HG02610 (cell line): ENCODE measurements around the gene APOL2.
"Not testable (repeated sequence)": the region's sequence is repeated elsewhere in the genome, so short reads cannot be mapped to it uniquely, and the experiment has no call there.

Experiments used
- ATAC-seq: cut with Tn5 transposase; IDR thresholded peaks from one replicate; pipeline ENCODE4 v1.9.1; 2021; ENCODE audit warnings: mild to moderate bottlenecking, moderate library complexity; ENCODE audit not compliant: unreplicated experiment

APOL2 gene

GRCh38 chr22:36201025-36201424, 38.3 kb downstream of the APOL2 start:
- ATAC-seq: not testable (repeated sequence)

- no peak for ATAC-seq
These were observed 40.3 kb downstream of the APOL2 start for GRCh38 chr22:36199001-36199551.

GRCh38 chr22:36198536-36198935, 40.8 kb downstream of the APOL2 start:
- no peak for ATAC-seq

- ATAC-seq: no peak
These were observed 41.7 kb downstream of the APOL2 start for GRCh38 chr22:36197514-36198146.

- no peak for ATAC-seq
These were observed 42.3 kb downstream of the APOL2 start for GRCh38 chr22:36197065-36197440.

- no peak for ATAC-seq
These were observed 42.9 kb downstream of the APOL2 start for GRCh38 chr22:36196254-36197064.

GRCh38 chr22:36194971-36195370, 44.4 kb downstream of the APOL2 start:
- ATAC-seq: no peak

GRCh38 chr22:36194385-36194784, 44.9 kb downstream of the APOL2 start:
- ATAC-seq: no peak

GRCh38 chr22:36193577-36193976, 45.8 kb downstream of the APOL2 start:
- no peak for ATAC-seq

- no peak for ATAC-seq
These were observed 46.2 kb downstream of the APOL2 start for GRCh38 chr22:36193171-36193570.

- ATAC-seq: no peak
These were observed 46.8 kb downstream of the APOL2 start for GRCh38 chr22:36192542-36192941.

- ATAC-seq: no peak
These were observed 48.1 kb downstream of the APOL2 start for GRCh38 chr22:36191106-36191836.

- not testable (repeated sequence) for ATAC-seq
These were observed 51.5 kb downstream of the APOL2 start for GRCh38 chr22:36187862-36188261.

GRCh38 chr22:36185828-36186624, 53.3 kb downstream of the APOL2 start:
- no peak for ATAC-seq

- ATAC-seq: no peak
These were observed 54.8 kb downstream of the APOL2 start for GRCh38 chr22:36184433-36185025.

GRCh38 chr22:36183446-36183845, 55.9 kb downstream of the APOL2 start:
- no peak for ATAC-seq

GRCh38 chr22:36182857-36183256, 56.5 kb downstream of the APOL2 start:
- ATAC-seq: no peak

GRCh38 chr22:36182056-36182455, 57.3 kb downstream of the APOL2 start:
- ATAC-seq: no peak

- no peak for ATAC-seq
These were observed 58.4 kb downstream of the APOL2 start for GRCh38 chr22:36180928-36181327.
